ENCODE results near the gene TRIM8. TPM values are rescaled to one million over a fixed set of nuclear protein-coding genes. Genes with fewer than 3 reads are reported as not detected.

The TRIM8 gene
- total and polyA plus RNA-seq, 2 of the 8 experiments (the other 6 are each of a cell fraction or from before 2014, with no cell fraction given): 24.9 to 38.8 TPM

GRCh38 chr10:102628451-102628911 is 15.8 kb upstream of the TRIM8 start:
- Histone ChIP-seq H4K5ac (ENCODE audit: insufficient read length, low read depth, low read length) (peak overlapping the region; percentile 77), H3K56ac (replicated peaks; ENCODE audit: insufficient read length, low read depth, low read length) (no peak overlapping the region), H3K4me1 (replicated peaks in 1 of 4; ENCODE audit: control insufficient read depth in 3 of 4, insufficient read depth in 4 of 4, low read length in 3 of 4) (peaks cover 26 to 55% (median 43%) of the 10 kb centered on the region in 4 experiments), H2BK120ac (replicated peaks; ENCODE audit: low read depth, low read length) (peak overlapping the region; percentile 87), H3K27ac (ENCODE audit: low read depth, low read length) (peak overlapping the region; percentile 99), H3K18ac (ENCODE audit: extremely low read depth, low read length) (peak overlapping the region; percentile 91), H2BK12ac (ENCODE audit: low read depth, low read length) (peak overlapping the region; percentile 99), H3K79me2 (ENCODE audit: control insufficient read depth in 1 of 2, insufficient read depth in 2 of 2, low read length in 2 of 2) (no peaks in the 10 kb centered on the region), H2AK5ac (ENCODE audit: low read depth, low read length) (peak overlapping the region; percentile 45; the same call in 1 of the 2 replicates), H2AFZ (ENCODE audit: low read length) (no peak overlapping the region), H3K9ac (replicated peaks in 1 of 4; ENCODE audit: extremely low read depth in 1 of 4, low read depth in 3 of 4, low read length in 3 of 4) (peak overlapping the region in 3 of 4 experiments; percentile 25 to 88 (median 84); a peak in 4 of 7 replicates), H3K36me3 (ENCODE audit: control insufficient read depth in 2 of 4, insufficient read depth in 4 of 4, low read length in 3 of 4) (no peaks in the 10 kb centered on the region; a peak in 1 of 8 replicates), H4K8ac (ENCODE audit: extremely low read depth, insufficient read depth, low read length) (peak overlapping the region; percentile 60), H4K91ac (replicated peaks; ENCODE audit: insufficient read length, low read length) (peak overlapping the region; percentile 94), H3K4ac (replicated peaks; ENCODE audit: insufficient read length, low read depth, low read length) (peak overlapping the region; percentile 88), H2BK5ac (ENCODE audit: low read depth, low read length) (peak overlapping the region; percentile 96), H3K14ac (ENCODE audit: insufficient read length) (peak overlapping the region; percentile 27), H4K20me1 (replicated peaks in 1 of 2; ENCODE audit: control insufficient read depth in 1 of 2, insufficient read depth in 2 of 2, low read length in 2 of 2) (no peaks in the 10 kb centered on the region), H2BK15ac (ENCODE audit: low read length) (peak overlapping the region; percentile 36; the same call in 1 of the 2 replicates), H3K4me2 (ENCODE audit: insufficient read depth in 1 of 2, low read depth in 2 of 2, low read length in 2 of 2) (peak overlapping the region; percentile 37 to 45; a peak in 2 of 4 replicates), H3K9me3 (ENCODE audit: insufficient read depth in 2 of 2, low read depth in 1 of 2, low read length in 1 of 2) (no peaks in the 10 kb centered on the region), H3K23ac (ENCODE audit: insufficient read length) (no peak overlapping the region), H3K4me3 (ENCODE audit: extremely low read depth in 1 of 4, insufficient read depth in 2 of 4, low read depth in 3 of 4, low read length in 4 of 4) (no peak overlapping the region), H3K27me3 (replicated peaks in 1 of 4; ENCODE audit: control insufficient read depth in 3 of 4, extremely low read depth in 1 of 4, insufficient read depth in 3 of 4, low read length in 3 of 4) (no peaks in the 10 kb centered on the region), H2BK20ac (ENCODE audit: low read length) (peak overlapping the region; percentile 93), H3K79me1 (ENCODE audit: low read depth, low read length) (no peaks in the 10 kb centered on the region), H3K23me2 (ENCODE audit: low read depth, low read length) (no peaks in the 10 kb centered on the region; the same call in none of the 2 replicates)
- TF ChIP-seq CHD1 (IDR thresholded peaks at IDR 0.05; ENCODE audit: low read depth, low read length) (no peak), RFX5 (IDR thresholded peaks at IDR 0.05; ENCODE audit: borderline replicate concordance, low read depth, low read length) (no peak), SP1 (IDR thresholded peaks at IDR 0.05; ENCODE audit: low read depth, low read length) (no peak), NRF1 (IDR thresholded peaks at IDR 0.05; ENCODE audit: low read depth, low read length) (no peak), CTBP2 (IDR thresholded peaks at IDR 0.05; ENCODE audit: borderline replicate concordance, insufficient read depth, insufficient read length, low read length) (no peak), JUND (IDR thresholded peaks at IDR 0.05; ENCODE audit: low read length) (no peak), ATF3 (IDR thresholded peaks at IDR 0.05; ENCODE audit: insufficient read depth, low read depth, low read length) (no peak), SIN3A (conservative IDR thresholded peaks at IDR 0.05 in 1 of 2, IDR thresholded peaks at IDR 0.05 in 1 of 2; ENCODE audit: low read depth in 1 of 2, low read length in 2 of 2) (no peak), RNF2 (IDR thresholded peaks at IDR 0.05; ENCODE audit: borderline replicate concordance, low read depth, low read length, missing control alignments, poor library complexity, severe bottlenecking) (no peak), BACH1 (IDR thresholded peaks at IDR 0.05; ENCODE audit: low read length) (no peak), CBX8 (IDR thresholded peaks at IDR 0.05; ENCODE audit: borderline replicate concordance, low read depth, low read length) (no peak), TEAD4 (IDR thresholded peaks at IDR 0.05; ENCODE audit: low read depth, low read length) (no peak)
- no peak for FAIRE-seq
- no peak for DNase-seq (ENCODE audit: low read depth in 1 of 2, low spot score in 2 of 2)
- ChIA-PET POLR2A (ENCODE audit: partially characterized antibody) (interaction anchor here (0.8 to 5.6 kb wide), 8 partner anchors 9 to 99 kb away, joined by 3 to 51 read pairs (median 12); partner anchors contain the start of gene TRIM8), CTCF (ENCODE audit: partially characterized antibody) (interaction anchor here (0.6 to 14.3 kb wide), 9 partner anchors 13 to 512 kb away, joined by 3 to 160 read pairs (median 7); partner anchors contain the start of gene TRIM8)
- WGBS, 2 experiments (ENCODE audit: extremely low coverage in 1 of 2, insufficient coverage in 1 of 2, insufficient read length in 1 of 2, insufficient replicate concordance in 2 of 2, low coverage in 1 of 2, low lambda C conversion rate in 2 of 2, missing lambda C conversion rate in 1 of 2): 74% methylated on average over 11 of the region's 11 CpGs; no CpG with 5 or more reads in 1 of the 2 experiments
